Right lobe of liver (tissue), 4 donors: ENCODE measurements around the gene PXMP4.

Source experiments
- CTCF ChIP-seq, 4 donors: fragments of 200-600 bp in 3 of 4; fragments of 450-650 bp in 1 of 4; IDR thresholded peaks; one replicate each; pipeline versions ENCODE4 v1.5.1 to v1.8.0; 2016 to 2022; ENCODE audit warnings: antibody characterized with exemption in 4 of 4, mild to moderate bottlenecking in 2 of 4
- POLR2A ChIP-seq: fragments of 450-650 bp; IDR thresholded peaks from one replicate; pipeline ENCODE4 v1.6.1; 2017; ENCODE audit warnings: antibody characterized with exemption, mild to moderate bottlenecking
- donor health status: DM: no; HTN: no; CAD: no.
- donor health status: DM: no; HTN: no; CAD: no.
- donor health status: DM: no; HTN: yes; CAD: no.

- TF ChIP-seq CTCF (IDR thresholded peaks at IDR 0.05) (no peak), POLR2A (no peak)
These were observed 13.8 kb upstream of the PXMP4 start for GRCh38 chr20:33733654-33734576.
